ENCODE measurements around the gene GPHN.
A peak's percentile ranks its signal among the peaks of the same experiment; 100 is the strongest.

GPHN gene

DNA sequence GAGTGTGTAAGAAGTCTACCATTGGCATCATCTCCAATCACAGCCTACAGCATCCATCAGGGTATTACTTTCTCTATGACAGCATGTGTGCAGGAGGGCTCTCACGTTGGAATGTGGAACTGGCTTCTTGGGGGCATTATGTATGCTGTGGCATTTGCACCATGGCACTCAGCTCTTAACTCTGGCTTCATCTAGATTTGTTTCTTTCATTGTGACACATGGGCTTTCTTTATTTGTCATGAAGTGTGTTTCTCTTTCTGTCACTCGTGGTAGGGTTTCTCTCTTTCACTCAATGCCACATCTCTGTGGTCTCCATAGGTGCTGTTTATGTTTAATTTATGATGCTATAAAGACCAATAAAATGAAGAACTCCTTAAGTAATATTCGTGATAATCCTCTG, 490.1 kb downstream of the GPHN start:
- no peak for TF ChIP-seq CTCF (IDR thresholded peaks at IDR 0.05; ENCODE audit: extremely low read depth, missing control alignments)
- DNase-seq (ENCODE audit: low spot score), result no peak

DNA sequence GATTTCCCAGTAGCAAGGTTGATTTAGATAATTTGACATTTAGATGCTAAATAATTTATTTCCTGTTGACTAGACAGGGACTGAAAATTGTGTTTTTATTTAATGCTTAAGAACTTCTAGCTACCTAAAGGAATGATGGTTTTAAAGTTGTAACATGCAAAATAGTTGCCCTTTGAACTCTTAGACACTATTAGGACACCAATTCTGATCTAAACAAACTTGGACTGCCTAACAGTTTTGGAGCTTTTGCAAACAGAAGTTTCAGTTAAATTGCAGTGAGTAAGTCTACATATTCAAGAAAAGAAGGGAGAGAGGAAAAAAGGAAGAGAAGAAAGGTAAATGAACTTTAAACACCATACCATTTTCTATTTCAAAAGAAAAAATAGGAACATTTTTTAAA, 492.0 kb downstream of the GPHN start:
- DNase-seq (ENCODE audit: low spot score), result no peak
- TF ChIP-seq CTCF (IDR thresholded peaks at IDR 0.05; ENCODE audit: extremely low read depth, missing control alignments), result no peak

GRCh38 chr14:67002994-67003753, 495.2 kb downstream of the GPHN start:
- no peak for DNase-seq (ENCODE audit: low spot score)
- no peak for TF ChIP-seq CTCF (IDR thresholded peaks at IDR 0.05; ENCODE audit: extremely low read depth, missing control alignments)

DNA sequence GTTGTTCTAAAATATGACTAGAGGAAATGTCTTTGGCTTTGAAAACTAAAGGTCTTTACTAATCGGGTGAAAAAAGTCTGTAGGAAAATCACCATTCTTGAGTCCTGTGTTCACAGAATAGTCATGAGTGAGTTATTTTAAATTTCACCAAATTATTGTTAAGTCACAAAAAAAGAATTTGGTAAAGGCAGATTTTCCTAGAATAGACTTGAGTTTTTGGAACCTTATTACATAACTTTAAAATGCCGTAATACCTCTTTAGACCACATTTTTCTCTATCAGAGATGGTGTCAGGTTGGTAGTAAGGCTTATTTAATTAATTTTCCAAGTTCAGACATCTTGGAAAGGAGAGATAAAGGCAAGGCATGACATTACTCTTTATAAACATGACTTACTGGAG, 496.6 kb downstream of the GPHN start:
- no peak for DNase-seq (ENCODE audit: low spot score)
- TF ChIP-seq CTCF (IDR thresholded peaks at IDR 0.05; ENCODE audit: extremely low read depth, missing control alignments), result no peak

GRCh38 chr14:67010602-67011001, 502.7 kb downstream of the GPHN start:
- no peak for DNase-seq (ENCODE audit: low spot score)
- TF ChIP-seq CTCF (IDR thresholded peaks at IDR 0.05; ENCODE audit: extremely low read depth, missing control alignments), result no peak

GRCh38 chr14:67016856-67017255, 508.9 kb downstream of the GPHN start:
- DNase-seq (ENCODE audit: low spot score), result no peak
- TF ChIP-seq CTCF (IDR thresholded peaks at IDR 0.05; ENCODE audit: extremely low read depth, missing control alignments), result no peak

DNA sequence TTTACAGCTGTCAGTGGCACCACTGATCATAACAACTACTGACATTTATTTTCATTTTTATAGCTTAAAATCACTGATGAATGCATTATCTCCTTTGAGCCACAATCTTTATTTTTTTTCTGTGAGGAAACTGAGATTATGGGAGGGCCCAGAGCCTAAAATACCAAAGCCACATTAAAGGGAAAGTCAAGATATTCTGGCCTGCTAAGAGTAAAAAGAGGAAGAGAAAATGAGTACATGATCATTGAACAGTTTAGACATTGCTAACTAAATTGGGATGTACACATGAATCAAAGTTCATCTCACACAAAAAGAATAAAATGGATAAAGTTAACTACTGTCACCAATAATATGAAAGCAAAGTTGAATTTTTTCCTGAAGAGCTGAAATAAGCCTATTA, 510.8 kb downstream of the GPHN start:
- no peak for TF ChIP-seq CTCF (IDR thresholded peaks at IDR 0.05; ENCODE audit: extremely low read depth, missing control alignments)
- peak; percentile 10 for DNase-seq (ENCODE audit: low spot score)
